ENCODE data around the gene PRICKLE2. TPM values are rescaled to one million over a fixed set of nuclear protein-coding genes. Genes with fewer than 3 reads are reported as not detected.

PRICKLE2 gene
- polyA plus RNA-seq, 3 donors = not detected

GRCh38 chr3:64239841-64240240 is 14.6 kb upstream of the PRICKLE2 start:
- H3K4me3 Mint-ChIP-seq = no peak overlapping the region
- no peak for DNase-seq
- H2AFZ ChIP-seq (ENCODE audit: insufficient read depth, low read depth, low read length, poor library complexity, severe bottlenecking) = no peak overlapping the region
- H3K27me3 Mint-ChIP-seq (ENCODE audit: low read depth in 3 of 3) = peaks cover 0 to 3% (median 2%) of the 10 kb centered on the region in 3 donors
- no peaks in the 10 kb centered on the region for H3K79me2 ChIP-seq (ENCODE audit: insufficient read depth, low read length)
- no peaks in the 10 kb centered on the region for H3K4me1 ChIP-seq (ENCODE audit: control insufficient read depth in 1 of 2, insufficient read depth in 2 of 2, low read length in 2 of 2)
- TF ChIP-seq CTCF (IDR thresholded peaks at IDR 0.05) = no peak
- peaks cover 6 to 23% (median 19%) of the 10 kb centered on the region in 7 donors for H3K9me3 Mint-ChIP-seq
- H3K36me3 Mint-ChIP-seq = no peaks in the 10 kb centered on the region
- no peaks in the 10 kb centered on the region for H3K36me3 ChIP-seq (replicated peaks in 1 of 2; ENCODE audit: control insufficient read depth in 1 of 2, insufficient read depth in 2 of 2, low read length in 2 of 2)
- no peak overlapping the region for H3K27ac Mint-ChIP-seq
- intact Hi-C loops (cut with micrococcal nuclease) = no loop called here
- H3K4me2 ChIP-seq (replicated peaks; ENCODE audit: extremely low read depth, low read length, poor library complexity, severe bottlenecking) = no peak overlapping the region
- no peak overlapping the region for H3K27ac ChIP-seq (ENCODE audit: low read depth in 1 of 2, low read length in 2 of 2)
- H3K27me3 ChIP-seq (ENCODE audit: control insufficient read depth in 2 of 2, insufficient read depth in 2 of 2, low read length in 2 of 2) = no peaks in the 10 kb centered on the region
- H3K4me1 Mint-ChIP-seq = no peaks in the 10 kb centered on the region
- H4K20me1 ChIP-seq (ENCODE audit: insufficient read depth, low read length) = no peaks in the 10 kb centered on the region
- WGBS (ENCODE audit: insufficient coverage) = 100% methylated on average over 1 of the region's 5 CpGs
- no peak overlapping the region for H3K4me3 ChIP-seq (replicated peaks in 1 of 3; ENCODE audit: low read depth in 2 of 3, low read length in 3 of 3)
- peaks cover 12 to 36% of the 10 kb centered on the region in 2 donors for H3K9me3 ChIP-seq (replicated peaks in 1 of 2; ENCODE audit: control insufficient read depth in 1 of 2, insufficient read depth in 1 of 2, low read length in 2 of 2)
- H3K9ac ChIP-seq (ENCODE audit: insufficient read depth, low read length, poor library complexity, severe bottlenecking) = no peak overlapping the region

- Histone ChIP-seq H2AFZ (ENCODE audit: insufficient read depth, low read depth, low read length, poor library complexity, severe bottlenecking) (no peak overlapping the region), H3K4me3 (replicated peaks in 1 of 3; ENCODE audit: low read depth in 2 of 3, low read length in 3 of 3) (no peak overlapping the region), H3K9ac (ENCODE audit: insufficient read depth, low read length, poor library complexity, severe bottlenecking) (no peak overlapping the region), H3K27me3 (ENCODE audit: control insufficient read depth in 2 of 2, insufficient read depth in 2 of 2, low read length in 2 of 2) (no peaks in the 10 kb centered on the region), H4K20me1 (ENCODE audit: insufficient read depth, low read length) (no peaks in the 10 kb centered on the region), H3K36me3 (replicated peaks in 1 of 2; ENCODE audit: control insufficient read depth in 1 of 2, insufficient read depth in 2 of 2, low read length in 2 of 2) (no peaks in the 10 kb centered on the region), H3K4me2 (replicated peaks; ENCODE audit: extremely low read depth, low read length, poor library complexity, severe bottlenecking) (no peak overlapping the region), H3K79me2 (ENCODE audit: insufficient read depth, low read length) (no peaks in the 10 kb centered on the region), H3K27ac (ENCODE audit: low read depth in 1 of 2, low read length in 2 of 2) (no peak overlapping the region), H3K9me3 (replicated peaks in 1 of 2; ENCODE audit: control insufficient read depth in 1 of 2, insufficient read depth in 1 of 2, low read length in 2 of 2) (peaks cover 12 to 36% of the 10 kb centered on the region in 2 donors), H3K4me1 (ENCODE audit: control insufficient read depth in 1 of 2, insufficient read depth in 2 of 2, low read length in 2 of 2) (no peaks in the 10 kb centered on the region)
- Mint-ChIP-seq H3K27me3 (ENCODE audit: low read depth in 3 of 3) (peaks cover 0 to 3% (median 2%) of the 10 kb centered on the region in 3 donors), H3K27ac (no peak overlapping the region), H3K4me1 (no peaks in the 10 kb centered on the region), H3K4me3 (no peak overlapping the region), H3K9me3 (peaks cover 8 to 22% (median 20%) of the 10 kb centered on the region in 7 donors), H3K36me3 (no peaks in the 10 kb centered on the region)
- intact Hi-C loops (cut with micrococcal nuclease) = no loop called here
- no peak for DNase-seq
- TF ChIP-seq CTCF (IDR thresholded peaks at IDR 0.05) = no peak
- WGBS (ENCODE audit: insufficient coverage) = 86% methylated on average over 7 of the region's 12 CpGs
These were observed 13.9 kb upstream of the PRICKLE2 start for GRCh38 chr3:64238971-64239667.

All from CD14-positive monocyte (primary cell).